DMS53 treated with DMSO at 0.1 percent for 48 hours (cell line): ENCODE data around the gene CHCHD3.
"Not testable (repeated sequence)": the region's sequence is repeated elsewhere in the genome, so short reads cannot be mapped to it uniquely, and the experiment has no call there.

Experiments
- DNase-seq: peaks from one replicate; lab custom pipeline; 2025; ENCODE audit not compliant: unreplicated experiment; lab: John Stamatoyannopoulos, UW

CHCHD3 gene

DNA sequence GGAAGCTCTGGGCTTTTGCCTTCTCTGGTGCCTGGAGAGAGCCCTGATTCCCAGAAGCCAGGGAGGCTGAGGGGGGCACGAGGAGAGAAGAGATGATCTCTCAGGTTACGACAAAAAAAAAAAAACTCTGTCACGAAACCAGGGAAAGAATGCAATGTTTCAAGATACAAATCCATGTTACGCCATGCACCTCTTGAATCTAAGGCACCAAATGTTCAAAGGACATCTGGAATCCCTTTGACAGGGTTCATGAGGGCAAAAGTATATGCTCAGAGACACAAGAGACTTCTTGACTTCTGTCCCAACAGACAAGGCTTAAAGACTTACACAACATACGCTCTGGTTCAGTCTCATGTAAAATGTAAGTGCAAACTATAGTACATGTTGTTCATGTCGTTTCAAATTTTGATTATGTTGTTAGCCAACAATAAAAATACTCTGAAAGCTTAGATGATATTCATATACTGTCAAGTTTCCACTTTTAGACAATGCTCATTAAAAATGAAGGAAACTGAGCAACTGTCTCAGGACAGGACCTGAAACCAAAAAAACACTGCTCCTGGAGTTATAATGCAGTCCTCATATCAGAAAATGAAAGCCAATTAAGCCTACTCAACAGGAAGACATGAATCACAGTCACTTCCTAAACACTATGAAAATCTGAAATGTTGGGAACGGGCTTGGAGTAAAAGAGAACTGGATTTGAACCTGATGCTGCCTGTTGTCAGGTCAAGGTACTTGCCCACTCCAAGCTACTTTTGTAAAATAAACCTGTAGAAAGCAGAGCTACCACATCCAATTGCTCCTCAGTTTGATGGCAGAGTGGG is 72.3 kb downstream of the CHCHD3 start:
- no peak for DNase-seq

DNA sequence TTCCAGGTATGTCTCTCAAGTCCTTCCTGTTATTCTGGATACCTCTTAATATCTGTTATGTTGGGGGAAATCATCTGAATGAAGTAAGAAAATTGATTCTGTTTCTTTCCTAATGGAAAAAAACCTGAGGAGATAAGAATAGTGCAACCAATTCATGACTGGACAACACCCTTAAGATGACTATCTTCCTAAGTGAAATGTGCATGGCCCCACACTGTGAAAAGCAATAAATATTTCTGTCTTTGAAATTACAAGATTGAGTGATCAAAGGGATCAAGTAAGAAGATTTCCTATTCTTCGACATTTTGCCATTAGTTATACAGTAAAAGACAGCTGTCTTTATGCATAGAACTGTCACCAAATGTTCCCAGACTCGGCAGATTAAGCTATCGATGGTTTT is 73.9 kb downstream of the CHCHD3 start:
- DNase-seq: no peak

DNA sequence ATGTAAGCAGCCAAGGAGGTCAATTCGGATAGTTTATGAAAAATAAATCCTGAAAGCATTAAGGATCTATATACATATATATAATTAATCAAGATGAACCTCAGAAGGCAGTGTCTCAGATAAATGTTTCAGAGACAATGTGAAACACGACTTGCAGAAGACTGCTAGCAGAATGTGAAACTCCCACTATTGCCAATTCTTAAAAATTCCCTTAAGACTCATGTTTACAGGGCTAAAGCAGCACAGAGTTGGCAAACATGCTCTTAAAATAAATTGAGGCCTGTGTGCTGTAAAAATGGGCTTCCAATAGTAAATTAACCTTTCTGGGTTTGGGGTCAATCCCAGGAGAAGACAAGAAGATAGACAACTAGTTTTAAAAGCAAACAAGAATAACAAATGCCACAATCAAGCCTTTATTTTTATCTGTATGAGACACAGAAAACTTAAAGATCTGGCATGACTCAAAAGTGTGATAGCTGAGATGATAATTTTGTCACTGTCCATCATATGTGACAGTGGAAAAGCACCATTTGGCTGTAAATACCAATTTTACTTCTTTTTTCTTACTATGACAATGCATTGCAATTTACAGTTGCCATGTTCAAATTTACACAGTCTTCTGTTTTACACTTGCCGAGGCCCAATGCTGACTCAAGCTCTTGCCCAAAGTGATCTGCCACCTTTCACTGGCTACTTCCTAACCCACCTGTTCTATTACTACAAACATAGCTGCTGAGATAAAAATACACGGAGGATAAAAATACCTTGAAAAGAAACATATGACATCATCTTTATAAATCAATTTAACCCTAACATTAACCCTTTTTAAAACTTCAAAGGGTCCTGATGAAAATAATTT is 78.6 kb downstream of the CHCHD3 start:
- no peak for DNase-seq

DNA sequence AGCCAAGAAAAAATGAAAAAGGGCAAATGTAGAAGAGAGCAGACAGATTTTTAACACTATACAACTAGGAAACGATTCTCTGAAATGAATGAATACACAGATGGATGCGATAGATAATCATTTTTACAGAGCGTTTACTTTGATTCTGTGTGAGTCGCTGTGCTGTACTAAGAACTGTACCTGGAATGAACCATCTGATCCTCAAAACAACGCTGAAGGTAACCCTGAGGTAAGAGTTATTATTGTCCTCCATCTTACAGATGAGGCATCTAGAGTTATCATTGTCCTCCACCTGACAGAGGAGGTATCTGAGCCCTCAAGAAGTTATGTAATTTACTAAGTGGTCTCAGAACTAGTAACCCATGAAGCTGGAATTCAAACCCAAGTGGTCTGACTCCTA is 80.2 kb downstream of the CHCHD3 start:
- no peak for DNase-seq

DNA sequence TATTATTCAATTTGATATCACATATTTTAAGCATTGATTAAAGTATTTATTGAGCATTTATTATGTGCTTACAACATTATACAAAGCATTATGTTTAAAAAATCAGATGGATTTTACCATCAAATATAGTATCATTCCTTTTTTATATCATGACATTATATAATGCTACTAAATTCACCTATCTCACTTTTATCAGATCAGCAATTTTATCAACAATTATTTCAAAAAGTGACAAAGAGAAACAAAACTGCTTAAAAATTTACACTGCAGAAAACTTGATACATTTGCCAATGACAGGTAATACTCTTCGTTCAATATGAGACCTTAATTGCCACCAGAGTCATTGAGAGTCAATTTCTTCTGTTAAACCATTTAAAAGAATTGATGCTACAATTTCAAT is 82.0 kb downstream of the CHCHD3 start:
- DNase-seq: no peak

DNA sequence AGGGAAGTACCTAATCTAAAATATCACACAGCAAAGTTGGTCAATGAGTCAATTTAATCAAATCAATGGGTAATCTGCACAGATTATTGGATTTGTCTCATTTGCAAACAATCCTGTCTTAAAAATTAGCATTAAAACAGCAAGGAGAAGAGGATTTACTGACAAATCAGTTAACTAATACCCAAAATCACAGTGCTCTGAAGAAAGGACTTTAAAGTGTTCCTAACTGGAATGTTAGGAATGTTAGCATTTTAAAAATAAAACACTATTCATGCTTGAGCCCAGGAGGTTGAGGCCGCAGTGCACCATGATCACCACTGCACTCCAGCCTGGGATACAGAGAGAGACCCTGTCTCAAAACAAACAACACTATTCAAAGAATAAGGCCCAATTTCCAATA is 83.1 kb downstream of the CHCHD3 start:
- DNase-seq: no peak

DNA sequence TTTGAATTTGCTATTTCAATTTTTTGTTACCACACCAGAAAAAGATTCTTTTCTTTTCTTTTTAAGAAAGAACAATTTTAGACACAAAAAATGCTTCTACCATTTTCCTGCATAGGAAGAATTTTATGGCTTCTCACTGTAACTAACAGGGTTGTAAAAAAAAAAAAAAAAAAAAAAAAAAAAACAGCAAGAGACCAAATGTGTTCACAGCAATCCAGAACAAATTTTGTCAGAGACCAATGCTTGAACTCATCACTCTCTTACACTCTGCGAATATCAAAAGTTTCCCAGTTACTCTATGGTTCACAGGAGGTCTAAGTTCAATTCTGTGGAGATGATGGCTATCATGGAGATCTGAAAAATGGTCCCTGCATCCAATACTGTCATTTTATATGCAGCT is 84.4 kb downstream of the CHCHD3 start:
- DNase-seq: no peak

DNA sequence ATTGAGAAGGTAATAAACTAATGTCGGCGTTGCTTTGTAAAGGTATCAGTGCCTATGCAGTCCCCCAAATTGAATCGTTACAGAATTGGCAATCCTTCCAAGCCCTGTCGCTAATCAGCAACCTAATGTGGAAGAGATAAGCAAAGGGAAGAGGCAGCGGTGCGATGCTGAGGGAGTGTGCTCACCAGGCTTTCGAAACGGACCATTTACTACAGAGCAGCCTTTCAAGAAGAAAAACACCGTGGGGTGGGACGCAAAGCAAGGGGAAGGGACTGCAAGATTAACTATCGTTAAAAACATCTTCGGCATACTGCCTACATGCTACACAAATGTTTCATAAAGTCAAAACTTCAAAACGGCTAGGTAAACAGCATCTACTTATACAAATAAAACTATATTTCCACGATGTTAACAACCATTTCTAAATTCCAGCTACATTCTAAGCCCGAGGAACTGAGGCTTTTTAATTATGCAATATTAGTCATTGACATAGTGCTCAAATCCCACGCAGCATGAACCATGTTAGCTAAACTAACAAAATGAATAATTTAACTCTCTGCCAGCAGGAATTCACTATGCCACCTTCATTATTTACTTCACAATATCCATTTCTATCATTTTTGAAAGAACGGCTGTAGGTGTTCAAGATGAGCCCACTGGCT is 85.2 kb downstream of the CHCHD3 start:
- no peak for DNase-seq

DNA sequence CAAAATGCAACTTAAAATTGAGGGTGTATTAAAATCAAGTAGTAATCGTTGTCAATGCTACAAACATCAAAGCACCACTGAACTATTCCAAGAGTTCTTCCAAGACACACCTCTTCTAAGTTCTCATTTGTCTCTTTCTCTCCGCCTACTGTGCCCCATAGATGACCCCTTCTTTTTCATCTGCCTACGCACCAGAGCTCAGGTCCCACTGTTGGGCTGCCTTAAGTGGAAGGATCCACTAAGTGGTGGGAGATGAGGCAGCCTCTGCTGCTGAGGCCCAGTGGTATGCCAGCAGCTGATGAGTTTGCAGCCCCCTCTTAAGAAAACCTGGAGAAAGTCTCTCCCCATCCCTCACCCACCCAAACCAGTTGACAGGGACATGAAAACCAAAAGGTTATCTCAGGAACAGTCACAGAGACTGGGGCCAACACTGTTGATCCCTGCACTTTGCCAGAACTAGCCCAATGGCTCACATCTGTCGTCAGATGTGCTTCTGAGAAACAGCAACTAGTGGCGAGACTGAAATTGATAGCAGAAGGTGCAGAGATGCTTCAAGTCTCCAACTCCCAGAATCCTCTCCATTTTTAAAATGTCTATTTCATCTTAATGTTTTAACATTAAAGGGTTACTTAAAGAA is 88.4 kb downstream of the CHCHD3 start:
- no peak for DNase-seq

DNA sequence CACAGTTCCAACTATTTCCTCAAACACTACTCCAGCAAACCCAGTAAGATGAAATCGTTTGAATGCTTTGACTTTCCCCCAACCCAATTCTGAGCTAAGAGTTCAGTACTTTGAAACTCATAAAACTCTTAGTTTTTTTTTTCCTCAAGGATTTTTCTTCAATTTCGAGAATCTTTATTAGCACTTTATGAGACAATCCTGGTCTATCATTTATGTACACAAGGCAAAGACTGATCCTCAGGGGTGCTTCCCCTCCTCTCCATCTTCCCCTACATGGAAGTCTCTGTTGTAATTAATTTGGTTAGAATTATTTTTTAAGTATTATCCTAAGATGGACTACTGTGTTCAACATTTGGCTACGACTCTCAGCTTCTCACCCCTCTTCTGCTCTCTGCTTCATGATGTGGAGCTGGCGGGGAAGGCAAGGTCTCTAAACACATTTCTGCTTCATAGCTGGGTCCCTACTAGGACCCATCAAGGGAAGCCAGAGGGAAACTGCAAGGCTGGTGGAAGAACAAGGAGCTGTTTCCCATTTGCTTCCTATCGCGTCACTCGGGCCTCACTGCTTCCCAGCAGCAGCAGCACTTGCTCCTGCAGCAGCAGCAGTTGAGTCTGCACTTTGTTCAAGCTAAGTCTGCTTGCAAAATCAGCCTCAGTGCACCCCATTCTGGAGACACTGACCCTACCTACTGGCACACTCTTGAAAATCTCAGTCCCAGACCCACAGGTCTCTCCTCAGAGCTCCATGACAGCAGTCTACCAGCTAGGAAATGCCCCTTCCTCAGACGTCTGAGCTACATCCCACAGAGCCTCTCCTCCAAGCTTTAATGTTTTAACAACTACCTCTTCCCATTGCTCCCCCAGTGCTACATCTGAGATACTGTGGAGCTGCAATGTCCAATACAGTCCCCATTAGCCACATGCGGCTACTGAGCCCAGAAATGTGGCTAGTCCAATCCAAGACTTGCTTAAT is 90.0 kb downstream of the CHCHD3 start:
- DNase-seq: no peak

DNA sequence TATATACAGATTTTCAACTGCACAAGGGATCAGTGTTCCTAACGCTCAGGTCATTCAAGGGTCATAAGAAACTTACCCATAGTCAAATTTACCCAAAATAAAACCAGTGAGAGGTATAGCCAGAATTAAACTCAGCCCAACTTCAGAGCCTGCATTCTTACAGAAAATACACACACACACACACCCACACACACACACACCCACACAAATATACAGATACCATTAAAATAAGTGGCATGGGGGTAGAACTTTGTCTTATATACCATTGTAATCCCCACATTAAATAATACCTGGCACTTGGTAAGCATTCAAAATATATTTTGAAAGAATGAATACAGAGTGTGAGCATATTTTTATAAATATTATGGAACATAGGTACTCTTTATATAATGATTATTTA is 93.8 kb downstream of the CHCHD3 start:
- DNase-seq: no peak

DNA sequence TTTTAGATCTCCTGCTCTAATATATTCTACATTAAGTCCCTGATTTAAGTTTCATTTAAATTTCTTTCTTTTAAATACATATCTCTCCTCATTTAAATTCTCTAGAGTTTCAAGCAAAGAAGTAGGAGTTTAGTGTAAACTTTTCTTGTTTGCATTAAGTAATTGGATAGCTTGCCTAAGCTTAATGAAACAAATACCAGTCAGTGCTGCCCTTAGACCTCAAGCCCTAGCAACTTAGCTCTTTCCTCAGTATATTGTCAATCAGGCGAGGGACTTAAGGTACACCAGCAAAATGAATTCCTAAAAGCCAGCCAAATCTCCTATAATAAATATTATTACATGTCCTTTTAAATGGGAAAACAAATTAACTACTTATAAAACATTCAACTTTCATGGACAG is 101.5 kb downstream of the CHCHD3 start:
- no peak for DNase-seq

DNA sequence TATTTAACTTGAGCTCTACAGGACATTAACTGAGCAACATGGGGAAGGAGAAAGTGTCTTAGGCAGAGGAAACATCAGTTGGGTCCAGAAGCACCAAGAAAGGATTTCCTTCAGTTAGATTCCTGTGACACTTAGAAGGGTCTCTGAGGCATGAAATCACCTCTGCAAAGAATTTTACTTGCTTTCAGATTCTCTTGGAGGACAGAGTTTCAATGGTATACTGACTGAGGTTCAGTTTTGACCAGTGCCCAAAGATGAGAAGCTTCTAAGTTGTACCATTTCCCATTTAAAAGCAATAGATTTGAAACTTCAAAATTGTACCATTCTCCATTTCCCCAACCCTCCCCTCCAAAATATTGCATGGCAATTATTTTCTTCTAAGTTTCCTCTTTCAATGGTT is 102.4 kb downstream of the CHCHD3 start:
- DNase-seq: no peak

DNA sequence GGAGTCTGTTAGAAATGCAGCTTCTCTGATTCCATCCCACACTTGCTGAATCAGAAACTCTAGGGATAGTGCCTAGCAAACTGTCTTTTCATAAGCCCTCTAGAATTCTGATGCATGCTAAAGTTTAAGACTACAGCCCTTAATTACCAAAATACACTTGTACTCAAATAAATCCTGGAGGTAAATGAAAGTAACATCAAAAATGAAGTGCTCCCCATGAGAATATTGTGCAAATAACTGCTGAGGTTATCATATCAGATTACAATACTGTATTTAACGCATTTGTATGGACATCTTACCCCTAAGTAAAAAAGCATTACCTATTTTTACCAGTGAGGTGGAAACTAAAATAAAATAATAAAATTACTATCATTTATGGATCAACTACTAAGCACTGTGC is 104.7 kb downstream of the CHCHD3 start:
- no peak for DNase-seq

DNA sequence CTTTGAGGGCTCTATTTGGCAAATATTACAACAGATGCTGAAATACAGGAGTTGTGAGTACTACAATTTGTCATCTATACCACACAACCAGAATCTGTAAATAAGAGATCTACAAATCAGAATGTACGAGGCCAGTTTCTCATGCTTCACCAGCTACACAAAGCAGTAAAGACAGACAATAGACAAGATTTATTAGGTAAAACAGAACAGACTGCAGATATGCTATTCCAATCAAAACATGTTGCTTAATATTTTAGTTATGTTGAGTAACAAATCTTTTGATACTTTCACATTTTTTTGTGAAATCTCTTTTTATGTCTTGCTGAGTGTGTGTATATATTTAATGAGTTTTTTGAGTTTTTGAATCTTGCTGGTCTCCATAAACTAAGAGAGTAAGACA is 109.1 kb downstream of the CHCHD3 start:
- DNase-seq: no peak

DNA sequence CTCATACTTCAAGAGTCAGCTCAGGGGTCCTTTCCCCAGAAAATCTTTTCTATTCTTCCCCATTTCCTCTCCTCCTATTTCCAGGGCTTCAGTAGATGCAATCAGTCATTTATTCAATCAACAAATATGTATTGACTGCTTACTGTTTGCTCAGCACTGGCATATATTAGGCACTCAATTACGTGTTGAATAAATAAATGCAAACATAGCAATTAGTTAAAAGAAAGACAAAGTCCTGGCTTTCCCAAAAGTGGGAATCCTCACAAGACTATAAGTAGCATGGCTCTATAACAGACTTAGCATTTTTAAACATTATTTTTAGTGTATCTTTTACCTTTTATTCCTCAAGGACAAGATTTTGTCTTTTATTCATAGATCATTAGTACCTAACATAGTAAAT is 111.6 kb downstream of the CHCHD3 start:
- DNase-seq: no peak

DNA sequence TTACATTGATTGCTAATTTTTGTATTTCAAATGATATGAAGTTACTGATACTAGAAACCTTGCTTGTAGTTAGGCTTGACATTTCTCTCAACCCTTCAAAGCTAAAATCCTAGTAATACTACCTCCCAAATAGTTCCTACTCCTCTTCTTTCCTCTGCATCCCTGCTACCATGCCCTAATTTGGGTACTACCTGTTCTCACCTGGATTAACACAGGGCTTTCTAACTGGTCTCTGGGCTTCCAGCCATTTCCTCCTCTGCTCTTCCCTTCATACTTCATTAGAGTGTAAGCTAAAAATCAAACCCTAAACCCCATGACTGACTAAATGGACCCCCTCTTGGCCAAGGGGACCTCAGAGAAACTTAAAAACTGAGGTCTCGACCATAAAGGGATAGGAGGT is 112.4 kb downstream of the CHCHD3 start:
- DNase-seq: no peak

DNA sequence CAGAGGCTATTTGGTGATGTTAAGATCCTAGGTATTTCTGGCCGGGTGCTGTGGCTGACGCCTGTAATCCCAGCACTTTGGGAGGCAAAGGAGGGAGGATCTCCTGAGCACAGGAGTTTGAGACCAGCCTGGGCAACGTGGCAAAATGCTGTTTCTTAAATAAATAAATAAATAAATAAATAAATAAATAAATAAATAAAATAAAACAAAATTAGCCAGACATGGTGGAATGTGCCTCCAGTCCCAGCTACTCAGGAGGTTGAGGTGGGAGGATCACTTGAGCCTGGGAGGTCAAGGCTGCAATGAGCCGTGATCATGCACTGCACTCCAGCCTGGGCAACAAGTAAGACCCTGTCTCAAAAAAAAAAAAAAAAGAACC is 114.4 kb downstream of the CHCHD3 start:
- not testable (repeated sequence) for DNase-seq

DNA sequence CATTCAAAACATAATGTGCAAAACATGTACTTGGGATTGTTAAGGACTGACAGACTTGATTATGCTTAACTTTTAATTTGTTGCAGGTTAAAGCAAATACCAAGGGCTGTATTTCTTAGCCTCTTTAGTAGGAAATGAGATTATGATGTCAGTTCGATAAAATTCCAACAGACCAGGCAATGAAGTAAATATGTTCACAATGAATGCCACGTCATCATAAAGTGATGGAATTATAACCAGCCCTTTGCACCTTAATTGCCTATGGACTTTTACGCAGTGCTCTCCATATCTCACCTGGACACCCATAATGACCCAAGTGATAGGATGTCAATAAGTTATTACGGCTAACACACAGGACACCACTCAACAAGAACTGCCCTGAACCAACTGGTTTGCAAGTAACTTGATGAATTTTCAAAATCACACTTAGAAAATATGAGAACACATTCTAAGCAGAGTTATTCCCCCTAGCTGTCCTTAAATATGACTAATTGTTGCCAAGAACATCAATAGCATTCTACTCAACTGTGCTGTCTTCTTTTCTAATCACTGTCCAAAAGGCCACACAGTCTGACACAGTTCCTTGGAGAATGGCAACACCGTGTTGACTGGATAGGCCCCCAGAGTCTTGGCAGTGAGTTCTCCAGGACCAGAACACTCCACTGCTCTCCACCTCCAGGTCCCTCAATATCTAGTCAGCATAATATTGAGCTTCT is 115.0 kb downstream of the CHCHD3 start:
- no peak for DNase-seq

DNA sequence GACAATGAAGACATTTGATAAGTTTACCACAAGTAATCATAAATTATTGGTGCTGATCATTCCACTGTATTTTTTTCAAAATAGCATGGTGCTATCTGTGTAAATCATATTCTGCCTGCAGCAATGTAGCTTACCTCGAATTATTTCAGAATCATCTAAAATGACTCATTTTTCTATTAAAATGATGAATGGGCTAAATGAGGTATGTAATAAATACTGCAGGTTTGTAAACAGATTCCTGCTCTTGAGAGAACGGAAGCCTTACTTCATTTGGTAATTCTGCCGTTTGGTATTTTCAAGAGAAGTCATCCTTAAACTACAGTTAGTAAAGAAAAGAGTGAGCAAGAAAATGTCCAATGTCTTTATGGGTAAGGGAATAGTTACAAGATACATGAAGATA is 115.9 kb downstream of the CHCHD3 start:
- DNase-seq: no peak
